HG03196 (cell line): ENCODE results near the gene ZNF524.
"Not testable (repeated sequence)": the region's sequence is repeated elsewhere in the genome, so short reads cannot be mapped to it uniquely, and the experiment has no call there.

Experiments
- ATAC-seq: cut with Tn5 transposase; IDR thresholded peaks from one replicate; pipeline ENCODE4 v1.9.1; 2021; ENCODE audit not compliant: unreplicated experiment

ZNF524 gene

DNA sequence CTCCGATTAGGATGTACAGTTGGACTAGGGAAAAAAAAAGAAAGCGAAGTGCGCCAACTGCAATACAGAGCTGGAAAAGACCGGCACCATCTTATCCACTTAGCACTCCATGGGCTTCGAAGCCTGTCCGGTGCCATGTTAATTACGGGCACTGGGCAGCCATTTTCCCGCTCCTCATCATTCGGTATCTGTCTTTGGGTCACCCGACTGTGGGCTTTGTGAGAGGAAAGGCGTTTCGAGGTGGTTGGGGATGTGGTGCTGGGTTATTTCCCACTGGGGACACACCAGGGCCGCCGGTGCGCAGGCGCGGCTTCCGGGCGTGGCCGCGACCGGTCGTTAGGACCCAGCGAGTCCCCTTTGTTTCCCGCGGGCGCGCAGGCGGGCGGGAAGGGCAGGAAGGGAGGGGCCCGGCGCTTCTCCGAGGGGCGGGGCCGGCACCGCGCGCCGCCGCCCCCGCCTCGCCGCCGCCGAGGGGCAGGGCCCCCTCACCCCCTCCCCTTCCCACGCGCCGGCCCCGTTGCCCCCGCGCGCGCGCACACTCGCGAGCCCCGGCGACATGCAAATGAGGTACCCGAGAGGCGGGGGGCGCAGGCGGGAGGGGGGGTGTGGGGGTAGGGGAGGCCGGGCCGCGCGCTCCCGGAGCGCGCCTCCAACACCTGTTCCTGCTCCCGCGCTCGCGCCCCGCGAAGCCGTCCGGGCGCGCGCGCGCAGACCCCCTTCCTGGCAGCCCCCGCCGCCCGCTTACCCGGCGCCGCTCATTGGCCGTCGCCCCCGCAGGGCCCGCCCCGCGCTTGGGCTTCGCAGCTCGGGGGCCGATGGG, at the start of gene ZNF524:
Gene ZNF524, plus strand, starts transcription at position 447 of the 820 bp plus-strand sequence. CDS start 1,825 bp downstream, outside the sequence.
- ATAC-seq, result peak; percentile 42

GRCh38 chr19:55550321-55550650, 49.8 kb upstream of the ZNF524 start:
- no peak for ATAC-seq

GRCh38 chr19:55552206-55552605, 47.9 kb upstream of the ZNF524 start:
- no peak for ATAC-seq

DNA sequence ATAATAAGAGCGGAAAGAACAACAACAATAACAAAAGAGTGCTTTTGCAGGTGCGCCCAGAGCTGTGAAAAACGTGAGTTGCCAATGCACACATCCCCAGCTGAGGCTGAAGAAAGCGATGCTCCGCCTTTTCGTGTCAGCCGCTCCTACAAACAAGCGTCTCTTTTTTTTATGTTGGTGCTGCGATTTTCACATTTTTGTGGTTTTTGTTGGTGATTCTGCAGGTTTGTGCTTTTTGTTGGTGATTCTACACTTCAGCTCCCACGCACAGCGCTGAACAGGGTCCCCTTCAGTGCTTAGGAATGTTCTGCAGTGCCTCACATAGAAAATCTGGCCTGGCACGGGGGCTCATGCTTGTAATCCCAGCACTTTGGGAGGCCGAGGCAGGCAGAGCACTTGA, 47.5 kb upstream of the ZNF524 start:
- ATAC-seq, result no peak

DNA sequence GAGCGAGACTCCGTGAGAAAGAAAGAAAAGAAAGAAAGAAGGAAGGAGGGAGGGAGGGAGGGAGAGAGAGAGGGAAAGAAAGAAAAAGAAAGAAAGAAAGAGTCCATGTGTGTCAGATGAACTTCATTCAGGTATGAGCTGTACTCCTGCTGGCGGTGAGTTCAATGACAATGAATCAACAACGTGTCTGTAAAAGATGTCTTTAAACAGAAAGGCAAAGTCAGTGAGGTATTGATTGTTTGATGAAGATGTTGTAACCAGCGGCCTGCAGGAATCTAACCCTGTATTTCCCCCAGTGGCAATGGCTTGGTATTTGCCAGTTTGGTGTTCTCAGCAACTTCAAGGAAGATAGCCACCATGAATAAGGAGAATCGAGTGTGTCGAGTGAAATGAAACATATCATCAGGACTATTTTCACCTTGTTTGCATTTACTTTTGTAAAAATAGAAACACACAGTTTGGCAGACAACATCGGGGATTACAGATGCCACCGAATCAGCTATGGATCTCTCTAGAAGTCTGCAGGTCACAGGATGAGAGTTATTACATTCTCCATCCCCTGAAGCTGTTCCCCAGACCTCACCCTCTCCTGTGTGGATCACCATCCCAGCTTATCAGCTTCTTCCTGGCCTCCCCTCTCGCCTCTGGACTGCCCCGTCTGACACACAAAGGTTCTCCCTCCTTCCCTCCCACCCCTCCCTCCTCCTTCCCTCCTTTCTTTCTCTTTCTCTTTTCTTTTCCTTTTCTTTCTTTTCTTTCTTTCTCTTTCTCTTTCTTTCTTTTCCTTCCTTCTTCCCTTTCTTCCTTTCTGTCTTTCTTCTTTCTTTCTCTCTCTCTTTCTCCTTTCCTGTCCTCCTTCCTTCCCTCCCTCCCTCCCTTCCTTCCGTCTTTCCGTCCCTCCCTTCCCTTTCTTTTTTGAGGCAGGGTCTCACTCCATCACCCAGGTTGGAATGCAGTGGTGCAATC, 46.6 kb upstream of the ZNF524 start:
- ATAC-seq, result no peak

- no peak for ATAC-seq
These were observed 45.8 kb upstream of the ZNF524 start for GRCh38 chr19:55554302-55554701.

DNA sequence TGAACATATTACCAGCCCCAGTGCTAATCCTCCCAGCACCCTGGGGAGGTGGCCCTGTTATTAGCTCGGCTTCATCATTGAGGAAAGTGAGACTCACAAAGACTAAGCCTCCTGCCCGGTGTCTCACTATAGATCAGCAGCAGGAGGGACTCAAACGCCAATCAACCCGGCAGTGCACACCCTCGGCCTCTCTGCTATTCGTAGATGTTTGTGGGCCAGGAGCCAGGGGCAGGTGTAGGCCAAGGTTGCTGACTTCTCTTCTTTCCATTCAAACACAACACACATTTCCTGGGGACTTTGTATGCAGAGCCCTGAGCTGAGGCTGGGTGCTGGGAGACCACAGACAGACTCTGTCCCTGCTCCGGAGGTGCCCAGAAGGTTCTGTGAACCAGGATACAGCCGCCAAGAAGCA, 45.3 kb upstream of the ZNF524 start:
- no peak for ATAC-seq

GRCh38 chr19:55559684-55560083, 40.4 kb upstream of the ZNF524 start:
- ATAC-seq, result no peak

GRCh38 chr19:55563261-55563690, 36.8 kb upstream of the ZNF524 start:
- no peak for ATAC-seq

DNA sequence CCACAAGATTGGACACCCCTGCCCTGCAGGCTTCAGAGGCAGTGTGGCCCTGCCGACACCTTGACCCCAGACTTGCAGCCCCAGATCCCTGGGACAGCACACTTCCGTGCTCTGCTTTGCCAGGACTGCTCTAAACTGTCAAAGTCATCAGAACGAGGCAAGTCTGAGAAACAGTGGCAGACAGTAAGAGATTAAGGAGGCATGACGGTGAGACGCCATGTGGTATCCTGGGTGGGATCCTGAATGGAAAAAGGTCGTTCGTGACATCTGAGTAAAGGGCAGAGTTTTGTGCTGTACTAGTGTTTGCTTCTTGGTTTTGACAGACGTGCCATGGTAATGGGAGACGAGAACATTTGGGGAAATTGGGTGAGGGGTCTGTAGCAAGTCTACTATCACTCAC, 33.3 kb upstream of the ZNF524 start:
- ATAC-seq, result no peak

DNA sequence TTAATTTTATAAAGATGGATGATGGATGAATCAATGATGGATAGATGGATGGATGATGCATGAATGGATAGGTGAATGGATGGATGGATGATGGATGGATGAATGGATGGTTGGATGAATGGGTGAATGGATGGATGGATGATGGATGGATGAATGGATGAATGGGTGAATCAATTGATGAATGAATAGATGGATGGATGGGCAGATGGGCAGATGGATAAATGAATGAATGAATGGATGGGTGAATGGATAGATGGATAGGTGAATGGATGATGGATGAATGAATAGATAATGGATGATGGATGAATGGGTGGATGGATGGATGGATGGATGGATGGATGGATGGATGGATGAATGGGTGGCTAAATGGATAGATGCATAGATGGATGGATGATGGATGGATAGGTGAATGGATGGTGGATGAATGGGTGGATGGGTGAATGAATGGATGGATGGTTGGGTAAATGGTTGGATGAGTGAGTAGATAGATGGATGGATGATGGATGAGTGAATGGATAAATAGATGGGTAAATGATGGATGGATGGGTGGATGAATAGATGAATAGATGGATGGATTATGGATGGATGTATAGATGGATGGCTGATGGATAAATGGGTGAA, 32.3 kb upstream of the ZNF524 start:
- no peak for ATAC-seq

- not testable (repeated sequence) for ATAC-seq
These were observed 30.6 kb upstream of the ZNF524 start for GRCh38 chr19:55569477-55569876.

- not testable (repeated sequence) for ATAC-seq
These were observed 26.2 kb upstream of the ZNF524 start for GRCh38 chr19:55573929-55574328.

- no peak for ATAC-seq
These were observed 23.3 kb upstream of the ZNF524 start for GRCh38 chr19:55576746-55577145.

DNA sequence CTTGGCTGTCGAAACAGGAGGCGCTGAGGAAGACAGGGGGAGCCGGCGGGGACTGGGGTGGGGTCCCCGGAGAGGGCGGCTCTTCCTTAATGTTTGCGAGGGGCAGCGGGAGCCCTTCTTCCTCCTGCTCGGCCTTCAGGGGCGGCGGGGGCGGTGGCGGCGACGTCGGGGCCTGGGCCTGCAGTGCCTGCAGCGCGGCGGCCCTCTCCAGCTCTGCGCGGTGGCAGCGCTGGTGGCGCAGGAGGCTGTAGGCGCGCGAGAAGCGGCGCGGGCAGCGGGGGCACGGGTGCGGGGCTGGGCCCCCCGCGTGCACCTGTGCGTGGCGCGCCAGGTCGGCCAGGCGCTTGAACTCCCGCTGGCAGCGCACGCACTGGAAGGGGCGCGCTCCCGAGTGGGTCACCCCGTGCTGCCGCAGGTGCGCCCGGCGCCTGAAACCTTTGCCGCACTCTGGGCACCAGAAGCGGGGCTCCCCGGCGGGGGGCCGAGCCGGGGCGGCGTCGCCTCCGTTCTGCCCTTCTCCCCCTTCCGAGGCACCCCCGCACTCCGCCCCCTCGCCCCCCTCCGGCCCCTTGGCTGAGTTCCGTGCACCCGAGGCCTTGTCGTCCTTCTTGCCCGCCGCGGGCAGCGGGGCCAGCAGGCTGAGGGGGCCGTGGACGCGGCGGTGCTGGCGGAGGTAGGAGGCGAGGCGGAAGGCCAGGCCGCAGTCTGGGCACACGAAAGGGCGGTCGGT, 21.9 kb upstream of the ZNF524 start:
- ATAC-seq, result no peak

GRCh38 chr19:55578761-55579747, 21.0 kb upstream of the ZNF524 start:
- no peak for ATAC-seq

DNA sequence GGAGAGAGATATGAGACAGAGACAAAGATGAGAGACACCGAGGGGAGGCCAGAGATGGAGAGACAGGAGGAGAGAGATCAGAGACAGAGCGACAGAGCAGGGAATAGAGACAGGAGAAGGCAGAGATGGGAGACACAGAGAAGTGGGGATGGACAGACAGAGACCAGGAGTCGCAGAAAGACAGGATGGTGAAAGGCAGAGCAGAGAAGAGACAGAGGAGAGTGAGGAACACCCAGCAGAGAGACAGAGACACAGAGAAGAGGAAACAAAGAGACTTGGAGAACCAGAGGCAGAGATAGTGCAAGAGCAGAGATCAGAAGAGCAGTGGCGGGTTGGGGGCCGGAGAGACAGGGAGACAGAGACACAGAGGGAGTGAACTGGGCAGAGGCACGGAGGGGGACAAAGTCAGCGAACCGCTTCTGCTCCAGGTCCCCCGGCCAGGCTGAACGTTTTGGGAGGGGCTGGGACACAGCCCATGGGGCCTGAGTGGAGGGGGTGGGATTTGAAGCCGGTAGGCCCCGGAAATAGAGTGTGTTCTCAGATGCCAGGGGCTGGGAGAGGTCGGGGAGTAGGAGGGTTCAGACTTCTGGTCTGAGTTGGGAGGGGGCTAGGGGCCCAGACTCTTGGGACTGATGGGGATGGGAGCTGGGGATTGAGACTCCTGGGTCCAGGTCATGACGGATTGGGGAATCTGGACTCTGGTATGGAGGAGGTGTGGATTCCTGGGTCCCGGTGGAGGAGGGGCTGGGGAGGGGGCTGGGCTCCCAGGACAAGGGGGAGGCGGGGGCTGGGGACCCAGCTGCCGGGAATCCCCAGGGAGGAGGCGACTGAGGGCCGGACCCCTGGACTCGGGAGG, 20.1 kb upstream of the ZNF524 start:
- no peak for ATAC-seq

GRCh38 chr19:55580628-55581144, 19.4 kb upstream of the ZNF524 start, which contains the start of gene ZNF579:
Gene ZNF579 (minus strand): TSS chr19:55580848. CDS start chr19:55579639, 1,209 bp downstream.
- no peak for ATAC-seq
